Measurements from ENCODE around the gene TNKS2.

The TNKS2 gene

GRCh38 chr10:91909117-91909677 lies 111.0 kb downstream of the TNKS2 start, which contains the start of gene FGFBP3:
Gene FGFBP3, minus strand, starts transcription at chr10:91909486. Its CDS starts 517 bp downstream, at chr10:91908969.
- Histone ChIP-seq H4K20me1 (ENCODE audit: insufficient read depth, low read length, poor library complexity, severe bottlenecking) (no peaks in the 10 kb centered on the region), H2AFZ (ENCODE audit: low read length) (peak within 1 kb of the TSS; percentile 94), H3F3A (ENCODE audit: low read depth) (peaks cover 6% of the 10 kb centered on the region; the same call in 1 of the 2 replicates), H3K4me3 (ENCODE audit: low read length, poor library complexity, severe bottlenecking) (peak within 1 kb of the TSS; percentile 85), H3K36me3 (ENCODE audit: insufficient read depth, low read length) (no peaks in the 10 kb centered on the region), H3K9ac (ENCODE audit: low read depth, low read length, poor library complexity, severe bottlenecking) (peak within 1 kb of the TSS; percentile 75), H3K4me2 (ENCODE audit: low read depth, low read length, poor library complexity, severe bottlenecking) (peak within 1 kb of the TSS; percentile 95), H3K4me1 (ENCODE audit: insufficient read depth, low read length, poor library complexity, severe bottlenecking) (peaks cover 17% of the 10 kb centered on the region), H3K27me3 (ENCODE audit: insufficient read depth, low read length, poor library complexity, severe bottlenecking) (no peaks in the 10 kb centered on the region), H3K9me3 (ENCODE audit: insufficient read depth, low read depth, low read length) (no peaks in the 10 kb centered on the region), H3K9me2 (replicated peaks; ENCODE audit: low read depth, low read length) (no peaks in the 10 kb centered on the region), H3K79me2 (ENCODE audit: insufficient read depth, low read length) (peaks cover 16% of the 10 kb centered on the region)
- TF ChIP-seq EZH2phosphoT487 (IDR thresholded peaks at IDR 0.05; ENCODE audit: borderline replicate concordance) = no peak
- TF ChIP-seq, protein P1, sequence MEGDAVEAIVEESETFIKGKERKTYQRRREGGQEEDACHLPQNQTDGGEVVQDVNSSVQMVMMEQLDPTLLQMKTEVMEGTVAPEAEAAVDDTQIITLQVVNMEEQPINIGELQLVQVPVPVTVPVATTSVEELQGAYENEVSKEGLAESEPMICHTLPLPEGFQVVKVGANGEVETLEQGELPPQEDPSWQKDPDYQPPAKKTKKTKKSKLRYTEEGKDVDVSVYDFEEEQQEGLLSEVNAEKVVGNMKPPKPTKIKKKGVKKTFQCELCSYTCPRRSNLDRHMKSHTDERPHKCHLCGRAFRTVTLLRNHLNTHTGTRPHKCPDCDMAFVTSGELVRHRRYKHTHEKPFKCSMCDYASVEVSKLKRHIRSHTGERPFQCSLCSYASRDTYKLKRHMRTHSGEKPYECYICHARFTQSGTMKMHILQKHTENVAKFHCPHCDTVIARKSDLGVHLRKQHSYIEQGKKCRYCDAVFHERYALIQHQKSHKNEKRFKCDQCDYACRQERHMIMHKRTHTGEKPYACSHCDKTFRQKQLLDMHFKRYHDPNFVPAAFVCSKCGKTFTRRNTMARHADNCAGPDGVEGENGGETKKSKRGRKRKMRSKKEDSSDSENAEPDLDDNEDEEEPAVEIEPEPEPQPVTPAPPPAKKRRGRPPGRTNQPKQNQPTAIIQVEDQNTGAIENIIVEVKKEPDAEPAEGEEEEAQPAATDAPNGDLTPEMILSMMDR (conservative IDR thresholded peaks at IDR 0.05; ENCODE audit: low read length) = peak; percentile 13; the same call in 1 of the 2 replicates

DNA sequence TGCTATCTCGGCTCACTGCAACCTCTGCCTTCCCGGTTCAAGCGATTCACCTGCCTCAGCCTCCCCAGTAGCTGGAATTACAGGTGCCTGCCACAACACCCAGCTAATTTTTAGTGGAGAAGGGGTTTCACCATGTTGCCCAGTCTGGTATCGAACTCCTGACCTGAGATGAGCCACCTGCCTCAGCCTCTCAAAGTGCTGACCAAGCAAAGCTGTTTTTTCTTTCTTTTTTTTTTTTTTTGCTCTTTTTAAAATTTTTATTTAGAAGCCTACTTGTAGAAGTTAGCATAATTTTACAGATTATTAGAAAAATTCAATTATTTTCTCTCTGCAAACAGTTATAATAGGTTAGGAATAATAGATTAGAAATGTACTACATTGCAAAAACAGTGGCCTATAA lies 112.2 kb downstream of the TNKS2 start:
- H2AFZ ChIP-seq (ENCODE audit: low read length) = no peak overlapping the region
- no peak overlapping the region for H3K4me2 ChIP-seq (ENCODE audit: low read depth, low read length, poor library complexity, severe bottlenecking)
- H3K79me2 ChIP-seq (ENCODE audit: insufficient read depth, low read length) = peaks cover 16% of the 10 kb centered on the region
- H3K9me2 ChIP-seq (replicated peaks; ENCODE audit: low read depth, low read length) = no peaks in the 10 kb centered on the region
- no peak overlapping the region for H3K4me3 ChIP-seq (ENCODE audit: low read length, poor library complexity, severe bottlenecking)
- H3K9ac ChIP-seq (ENCODE audit: low read depth, low read length, poor library complexity, severe bottlenecking) = no peak overlapping the region
- no peaks in the 10 kb centered on the region for H4K20me1 ChIP-seq (ENCODE audit: insufficient read depth, low read length, poor library complexity, severe bottlenecking)
- H3K9me3 ChIP-seq (ENCODE audit: insufficient read depth, low read depth, low read length) = no peaks in the 10 kb centered on the region
- H3K4me1 ChIP-seq (ENCODE audit: insufficient read depth, low read length, poor library complexity, severe bottlenecking) = peaks cover 17% of the 10 kb centered on the region
- peaks cover 6% of the 10 kb centered on the region; the same call in 1 of the 2 replicates for H3F3A ChIP-seq (ENCODE audit: low read depth)
- no peak for TF ChIP-seq EZH2phosphoT487 (IDR thresholded peaks at IDR 0.05; ENCODE audit: borderline replicate concordance)
- TF ChIP-seq, protein P1 (conservative IDR thresholded peaks at IDR 0.05; ENCODE audit: low read length) = no peak
- no peaks in the 10 kb centered on the region for H3K36me3 ChIP-seq (ENCODE audit: insufficient read depth, low read length)
- no peaks in the 10 kb centered on the region for H3K27me3 ChIP-seq (ENCODE audit: insufficient read depth, low read length, poor library complexity, severe bottlenecking)

Measured in Loucy (cell line).